H4 (cell line): ENCODE measurements around the gene C1QC. TPM values are rescaled to one million over a fixed set of nuclear protein-coding genes. Genes with fewer than 3 reads are reported as not detected.
"Not testable (repeated sequence)": the region's sequence is repeated elsewhere in the genome, so short reads cannot be mapped to it uniquely, and the experiment has no call there.

Source experiments
- DNase-seq: peaks from one replicate; pipeline ENCODE4 v3.0.0-alpha.2; 2015; ENCODE audit warnings: low spot score
- total RNA-seq: library from RNA; depleted of rRNA; stranded (reverse); fragments of >200 nt; shearing (Covaris generic); gene quantifications from 2 replicates; pipeline ENCODE4 v1.2.3, GENCODE V29; 2014

C1QC gene
- total RNA-seq, 1 experiment from 2014 or later: not detected

GRCh38 chr1:22650089-22650693, 6.8 kb downstream of the C1QC start:
- no peak for DNase-seq

- no peak for DNase-seq
These were observed 8.8 kb downstream of the C1QC start for GRCh38 chr1:22651941-22652856.

- no peak for DNase-seq
These were observed 9.5 kb downstream of the C1QC start, which contains the start of gene C1QB for GRCh38 chr1:22652881-22653316. Gene C1QB, plus strand, starts transcription at chr1:22653236. Its CDS starts 6,227 bp downstream, at chr1:22659463.

- DNase-seq: no peak
These were observed 11.3 kb downstream of the C1QC start for GRCh38 chr1:22654692-22655091.

GRCh38 chr1:22658385-22659163, 15.1 kb downstream of the C1QC start:
- no peak for DNase-seq

- no peak for DNase-seq
These were observed 17.3 kb downstream of the C1QC start for GRCh38 chr1:22660716-22661241.

- DNase-seq: no peak
These were observed 18.4 kb downstream of the C1QC start for GRCh38 chr1:22661880-22662279.

GRCh38 chr1:22662318-22662717, 18.9 kb downstream of the C1QC start:
- DNase-seq: no peak

- DNase-seq: no peak
These were observed 19.6 kb downstream of the C1QC start for GRCh38 chr1:22662986-22663408.

DNA sequence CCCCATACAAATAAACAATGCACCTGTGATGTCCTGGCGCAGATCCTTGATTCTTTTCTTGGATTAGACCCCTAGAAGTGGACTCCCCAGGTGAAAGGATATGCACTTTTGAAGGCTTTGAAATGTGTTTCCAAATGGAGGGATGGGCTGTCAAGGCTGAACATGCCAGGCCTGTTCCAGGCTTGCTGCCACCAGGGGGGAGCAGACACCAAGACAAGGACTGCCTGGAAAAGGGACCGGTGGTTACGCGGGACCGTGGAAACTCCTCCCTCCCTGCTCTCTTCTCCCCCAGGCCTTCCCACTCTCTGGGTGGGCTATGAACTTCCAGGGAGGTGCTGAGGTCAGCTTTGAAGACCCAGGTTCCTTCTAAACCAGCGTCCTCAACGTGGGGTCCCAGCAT, 22.3 kb downstream of the C1QC start:
- DNase-seq: no peak

- no peak for DNase-seq
These were observed 23.0 kb downstream of the C1QC start for GRCh38 chr1:22666412-22666811.

GRCh38 chr1:22668840-22669239, 25.4 kb downstream of the C1QC start:
- DNase-seq: not testable (repeated sequence)

- DNase-seq: no peak
These were observed 27.0 kb downstream of the C1QC start for GRCh38 chr1:22670352-22670975.

DNA sequence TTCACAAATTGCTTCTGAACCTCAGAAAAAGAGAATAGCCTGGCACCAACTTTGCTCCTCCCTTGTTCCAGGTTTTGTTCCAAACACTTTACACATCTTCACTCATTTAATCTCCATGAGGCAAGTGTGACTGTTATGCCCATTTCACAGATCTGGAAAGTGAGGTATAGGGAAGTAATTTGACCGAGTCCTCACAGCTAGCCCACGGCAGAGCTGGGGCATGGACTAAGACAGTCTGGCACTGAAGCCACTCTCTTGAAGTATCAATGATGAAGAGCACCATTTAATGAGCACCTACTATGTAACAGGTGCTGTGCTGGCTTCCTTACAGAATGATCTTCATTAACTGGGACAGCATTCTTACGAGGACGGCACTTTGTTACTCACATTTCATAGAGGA, 28.6 kb downstream of the C1QC start:
- no peak for DNase-seq

DNA sequence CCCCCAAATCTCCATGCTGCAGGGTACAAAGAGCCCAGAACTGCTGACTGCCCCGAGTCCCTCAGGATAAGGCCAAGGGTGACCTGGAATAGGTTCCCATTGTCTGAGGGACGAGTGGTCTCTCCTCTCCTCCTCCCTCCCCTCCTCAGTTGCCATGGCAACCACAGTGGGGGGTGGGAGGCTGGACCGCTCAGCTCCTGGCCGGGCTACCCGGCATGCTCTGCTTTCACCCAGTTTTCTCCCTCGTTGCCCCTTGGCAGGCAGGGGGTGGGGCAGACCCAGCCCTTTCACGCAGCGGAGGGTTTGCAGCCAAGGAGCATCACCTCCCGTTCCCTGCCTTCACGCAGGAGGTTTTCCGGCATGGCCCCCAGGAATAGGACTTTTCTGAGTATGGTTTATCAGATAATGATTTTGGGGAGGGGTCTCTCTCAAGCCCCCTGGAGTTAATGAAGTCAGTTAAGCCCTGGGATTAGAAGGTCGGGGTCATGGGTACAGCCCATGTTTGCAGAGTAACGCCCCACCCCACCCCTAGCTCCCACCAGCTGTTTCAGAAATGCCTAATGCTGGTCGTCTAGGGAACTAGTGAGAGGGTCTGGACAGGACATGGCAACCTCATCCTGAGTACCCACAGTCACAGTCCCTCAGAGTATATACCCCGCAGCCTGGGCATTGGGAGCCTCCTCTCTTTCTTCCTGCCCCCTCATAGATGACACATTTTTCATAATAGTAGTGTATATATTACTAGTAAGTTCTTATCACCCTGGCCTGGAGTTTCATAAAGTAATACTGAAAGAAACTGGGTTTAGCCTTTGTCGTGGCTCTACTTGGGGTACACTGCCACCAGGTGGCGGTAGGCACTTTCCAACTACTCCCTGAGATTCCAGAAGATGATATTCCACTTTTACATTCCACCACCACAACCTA, 30.3 kb downstream of the C1QC start:
- DNase-seq: peak; percentile 54

GRCh38 chr1:22674410-22674749, 30.9 kb downstream of the C1QC start:
- no peak for DNase-seq

DNA sequence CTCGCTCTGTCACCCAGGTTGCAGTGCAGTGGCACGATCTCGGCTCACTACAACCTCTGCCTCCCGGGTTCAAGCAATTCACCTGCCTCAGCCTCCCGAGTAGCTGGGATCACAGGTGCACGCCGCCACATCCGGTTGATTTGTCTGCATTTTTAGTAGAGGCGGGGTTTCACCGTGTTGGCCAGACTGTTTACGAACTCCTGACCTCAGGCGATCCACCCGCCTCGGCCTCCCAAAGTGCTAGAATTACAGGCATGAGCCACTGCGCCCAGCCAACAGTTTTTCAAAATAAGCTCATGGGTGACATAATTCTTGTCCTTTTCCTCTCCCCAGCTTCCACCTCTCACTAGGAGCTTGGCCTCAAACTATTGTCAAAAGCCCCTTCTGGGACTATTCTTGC, 32.7 kb downstream of the C1QC start:
- DNase-seq: not testable (repeated sequence)

DNA sequence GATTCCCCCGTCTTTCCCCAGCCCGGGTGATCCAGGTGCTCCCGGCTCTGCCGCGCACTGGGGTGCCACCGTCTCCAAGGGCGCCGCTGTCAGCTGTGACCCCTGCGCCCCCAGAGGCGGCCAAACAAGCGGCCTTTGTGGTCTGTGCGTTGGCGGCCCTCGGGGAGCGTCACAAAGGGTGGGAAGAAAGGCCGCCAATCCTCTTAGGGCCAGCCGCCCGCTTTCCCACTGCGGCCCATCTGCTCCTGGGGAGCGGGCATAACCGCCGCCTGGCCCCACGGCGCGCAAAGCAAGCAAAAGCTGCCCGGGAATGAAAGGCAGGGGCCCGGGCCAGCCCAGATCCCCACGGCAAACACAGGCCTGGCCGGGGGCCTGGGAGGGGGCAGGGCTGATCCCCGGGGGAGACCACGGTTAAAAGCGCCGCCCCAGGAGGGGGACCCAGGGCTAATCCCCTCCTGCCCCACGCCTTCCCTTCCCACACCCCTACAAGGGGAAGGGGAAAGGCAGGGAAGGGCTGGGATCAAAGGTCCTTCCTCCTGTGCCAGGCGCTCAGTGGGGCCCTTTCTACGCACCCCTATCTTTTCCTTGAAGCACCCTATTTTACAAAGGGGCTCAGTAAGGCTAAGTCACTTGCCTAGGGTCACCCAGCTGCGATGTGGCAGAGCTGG, 33.6 kb downstream of the C1QC start:
- no peak for DNase-seq

GRCh38 chr1:22677931-22678896, 34.8 kb downstream of the C1QC start:
- no peak for DNase-seq
